Measurements from ENCODE around the gene MGME1. TPM values are rescaled to one million over a fixed set of nuclear protein-coding genes. Genes with fewer than 3 reads are reported as not detected.

Gene MGME1
- total and polyA plus RNA-seq, 2 of the 13 experiments (the other 11 are each of a cell fraction or from before 2014, with no cell fraction given) = 36.7 to 66.6 TPM

GRCh38 chr20:17965042-17965697 lies 3.6 kb upstream of the MGME1 start:
- H2AFZ ChIP-seq (ENCODE audit: low read length) = no peak overlapping the region
- no peaks in the 10 kb centered on the region; a peak in 1 of 5 replicates for H3K27me3 ChIP-seq (ENCODE audit: control insufficient read depth in 1 of 2, insufficient read depth in 2 of 2, low read length in 2 of 2)
- intact Hi-C loops (cut with micrococcal nuclease; ENCODE audit: unreplicated experiment) = loop anchor here (10.0 kb wide), 1 partner anchor 310 kb away; no protein-coding TSS in a partner anchor
- H3K27ac ChIP-seq (ENCODE audit: extremely low read length, insufficient read depth, low read length) = peak overlapping the region; percentile 97
- peaks cover 71% of the 10 kb centered on the region for H4K20me1 ChIP-seq (ENCODE audit: insufficient read depth, low read length)
- in situ Hi-C loops (cut with HindIII; ENCODE audit: extremely low pct_ligation_motif_present, low pct_unique_long_range_greater_than_20kb) = no loop called here
- BruUV-seq (replicated peaks) = no TSS peak
- CTCF ChIA-PET (ENCODE audit: low intra/inter-chr PET ratio, low total read pairs) = no interaction called here
- ATAC-seq = no peak
- H3K79me2 ChIP-seq (ENCODE audit: insufficient read depth, low read length) = peaks cover 96% of the 10 kb centered on the region
- peaks cover 55% of the 10 kb centered on the region for H3K4me1 ChIP-seq (ENCODE audit: insufficient read depth, low read length)
- peak overlapping the region; percentile 89 to 95 (median 89) for H3K4me3 ChIP-seq (replicated peaks in 1 of 3; ENCODE audit: insufficient read depth in 1 of 3, low read depth in 2 of 3, low read length in 3 of 3)
- no peaks in the 10 kb centered on the region for H3K9me3 ChIP-seq (ENCODE audit: low read length)
- no peak for FAIRE-seq
- POLR2A ChIA-PET = interaction anchor here (0.7 to 7.3 kb wide), 13 partner anchors 7 to 432 kb away, joined by 3 to 114 read pairs (median 6); partner anchors contain the start of genes DSTN, KAT14, PET117 and RRBP1
- H3K4me2 ChIP-seq (ENCODE audit: low read depth, low read length) = peak overlapping the region; percentile 95
- peaks cover 1 to 8% of the 10 kb centered on the region in 2 experiments; a peak in 4 of 5 replicates for H3K36me3 ChIP-seq (replicated peaks in 1 of 2; ENCODE audit: control insufficient read depth in 1 of 2, insufficient read depth in 2 of 2, low read length in 2 of 2)
- WGBS (ENCODE audit: low lambda C conversion rate) = 6% methylated on average over 9 of the region's 9 CpGs
- peak overlapping the region; percentile 99 for H3K9ac ChIP-seq (ENCODE audit: insufficient read depth, low read depth, low read length)
- peak; percentile 38 for DNase-seq (ENCODE audit: low spot score)
- TF ChIP-seq ELF1 (CRISPR knock-in tag; IDR thresholded peaks at IDR 0.05) = no peak
- peak; percentile 39; the same call in 1 of the 2 replicates for TF ChIP-seq PATZ1 (CRISPR knock-in tag; IDR thresholded peaks at IDR 0.05)
- no peak for TF ChIP-seq JUNB (CRISPR knock-in tag; IDR thresholded peaks at IDR 0.05; ENCODE audit: borderline replicate concordance)
- TF ChIP-seq NONO (IDR thresholded peaks at IDR 0.05) = no peak
- peak; percentile 6; the same call in 1 of the 2 replicates for TF ChIP-seq NONO (CRISPR knock-in tag; conservative IDR thresholded peaks at IDR 0.05)
- TF ChIP-seq MYNN (CRISPR knock-in tag; IDR thresholded peaks at IDR 0.05; ENCODE audit: low read depth) = 0 out of 2 replicates have a peak, but pooled peaks have one; percentile 52
- 0 out of 2 replicates have a peak, but pooled peaks have one; percentile 47 for TF ChIP-seq ZBTB10 (CRISPR knock-in tag; IDR thresholded peaks at IDR 0.05; ENCODE audit: borderline replicate concordance)
- TF ChIP-seq NFYC (CRISPR knock-in tag; IDR thresholded peaks at IDR 0.05) = 0 out of 2 replicates have a peak, but pooled peaks have one; percentile 17
- TF ChIP-seq ZNF503 (CRISPR knock-in tag; IDR thresholded peaks at IDR 0.05) = 0 out of 2 replicates have a peak, but pooled peaks have one; percentile 40
- TF ChIP-seq PBX3 (CRISPR knock-in tag; IDR thresholded peaks at IDR 0.05; ENCODE audit: borderline replicate concordance) = 0 out of 2 replicates have a peak, but pooled peaks have one; percentile 32
- TF ChIP-seq IRX3 (CRISPR knock-in tag; IDR thresholded peaks at IDR 0.05; ENCODE audit: borderline replicate concordance, low read depth) = no peak
- TF ChIP-seq ZNF556 (CRISPR knock-in tag; IDR thresholded peaks at IDR 0.05; ENCODE audit: borderline replicate concordance) = peak; percentile 20; the same call in 1 of the 2 replicates
- TF ChIP-seq MXD4 (CRISPR knock-in tag; IDR thresholded peaks at IDR 0.05) = 0 out of 2 replicates have a peak, but pooled peaks have one; percentile 13
- TF ChIP-seq ISL2 (CRISPR knock-in tag; IDR thresholded peaks at IDR 0.05) = peak; percentile 46; the same call in 1 of the 2 replicates

All from HepG2 (cell line).